IPS-18c (cell line): ENCODE results near the gene HCFC1.
A peak's percentile ranks its signal among the peaks of the same experiment; 100 is the strongest.
"Not testable (repeated sequence)": the region's sequence is repeated elsewhere in the genome, so short reads cannot be mapped to it uniquely, and the experiment has no call there.

Experiments used
- H3K4me3 ChIP-seq: 2 replicates; pipeline ENCODE4 v1.7.0; 2013; ENCODE audit warnings: low read depth, mild to moderate bottlenecking, low read length, moderate library complexity; ENCODE audit not compliant: insufficient read depth
- H3K9me3 ChIP-seq: one replicate; pipeline ENCODE4 v1.6.1; 2013; ENCODE audit warnings: mild to moderate bottlenecking, low read length, moderate library complexity; ENCODE audit not compliant: control insufficient read depth, insufficient read depth

The HCFC1 gene

GRCh38 chrX:153984351-153985178 lies 12.9 kb upstream of the HCFC1 start:
- Histone ChIP-seq H3K4me3 (no peak overlapping the region), H3K9me3 (no peaks in the 10 kb centered on the region)

- no peak overlapping the region for H3K4me3 ChIP-seq
- H3K9me3 ChIP-seq = no peaks in the 10 kb centered on the region
Measured at GRCh38 chrX:153983321-153983801, 11.7 kb upstream of the HCFC1 start.

- Histone ChIP-seq H3K4me3 (no peak overlapping the region), H3K9me3 (no peaks in the 10 kb centered on the region)
Measured at GRCh38 chrX:153981771-153982533, 10.3 kb upstream of the HCFC1 start.

GRCh38 chrX:153981231-153981630 lies 9.6 kb upstream of the HCFC1 start:
- H3K9me3 ChIP-seq = no peaks in the 10 kb centered on the region
- no peak overlapping the region for H3K4me3 ChIP-seq

- H3K4me3 ChIP-seq, H3K9me3 ChIP-seq: not testable (repeated sequence)
Measured at GRCh38 chrX:153980394-153980793, 8.8 kb upstream of the HCFC1 start.

- Histone ChIP-seq H3K4me3 (no peak overlapping the region), H3K9me3 (no peaks in the 10 kb centered on the region)
Measured at GRCh38 chrX:153974726-153975286, 3.2 kb upstream of the HCFC1 start.

- Histone ChIP-seq H3K4me3 (no peak overlapping the region), H3K9me3 (no peaks in the 10 kb centered on the region)
Measured at GRCh38 chrX:153974003-153974725, 2.5 kb upstream of the HCFC1 start.

GRCh38 chrX:153973127-153974002 lies 1.7 kb upstream of the HCFC1 start:
- Histone ChIP-seq H3K9me3 (no peaks in the 10 kb centered on the region), H3K4me3 (peak overlapping the region; percentile 58)

GRCh38 chrX:153972368-153973126 lies 929 bp upstream of the HCFC1 start, which contains the start of gene TMEM187:
TMEM187 (plus strand) TSS chrX:153972754; CDS start chrX:153982063, 9,309 bp downstream.
- Histone ChIP-seq H3K9me3 (no peaks in the 10 kb centered on the region), H3K4me3 (peak within 1 kb of the TSS; percentile 100)

- peak overlapping the region; percentile 100 for H3K4me3 ChIP-seq
- H3K9me3 ChIP-seq = no peaks in the 10 kb centered on the region
Measured at GRCh38 chrX:153971124-153971449, 531 bp downstream of the HCFC1 start.

- Histone ChIP-seq H3K4me3 (peak overlapping the region; percentile 100), H3K9me3 (no peaks in the 10 kb centered on the region)
Measured at GRCh38 chrX:153970357-153971123, 1.1 kb downstream of the HCFC1 start.

- H3K9me3 ChIP-seq = no peaks in the 10 kb centered on the region
- H3K4me3 ChIP-seq = peak overlapping the region; percentile 77
Measured at GRCh38 chrX:153969904-153970356, 1.7 kb downstream of the HCFC1 start.

GRCh38 chrX:153969125-153969903 lies 2.3 kb downstream of the HCFC1 start:
- peak overlapping the region; percentile 77 for H3K4me3 ChIP-seq

GRCh38 chrX:153968754-153969124 lies 2.9 kb downstream of the HCFC1 start:
- H3K9me3 ChIP-seq = no peaks in the 10 kb centered on the region
- H3K4me3 ChIP-seq = peak overlapping the region; percentile 77

More at GRCh38 chrX:153969125-153969903, 2.3 kb downstream of the HCFC1 start:
- H3K9me3 ChIP-seq = no peaks in the 10 kb centered on the region
